HG03196 (cell line): ENCODE data around the gene CCER1.

ENCODE experiments used
- ATAC-seq: cut with Tn5 transposase; IDR thresholded peaks from one replicate; pipeline ENCODE4 v1.9.1; 2021; ENCODE audit not compliant: unreplicated experiment

Gene CCER1

DNA sequence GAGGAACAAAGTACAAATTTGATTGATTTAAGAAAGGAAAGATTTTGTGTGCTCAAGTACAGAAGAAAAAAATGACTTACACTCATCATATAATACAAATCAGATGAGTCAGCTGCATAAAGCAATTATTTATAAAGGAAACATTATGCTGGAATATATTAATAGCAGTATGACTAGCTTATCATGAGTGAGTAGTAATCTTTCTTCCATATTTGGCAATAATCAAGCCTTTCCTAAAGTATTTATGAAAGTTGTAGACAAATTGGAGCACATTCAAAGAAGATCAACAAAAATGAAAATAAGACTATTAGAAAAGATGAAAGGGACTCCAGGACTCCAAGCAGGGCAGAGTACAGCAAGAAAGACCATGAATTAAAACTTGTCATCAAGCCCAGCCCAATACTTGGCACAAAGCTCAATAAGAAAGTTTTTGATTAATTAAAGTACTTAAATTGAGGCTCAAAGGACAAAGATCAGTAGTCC, 32.8 kb downstream of the CCER1 start:
- no peak for ATAC-seq

DNA sequence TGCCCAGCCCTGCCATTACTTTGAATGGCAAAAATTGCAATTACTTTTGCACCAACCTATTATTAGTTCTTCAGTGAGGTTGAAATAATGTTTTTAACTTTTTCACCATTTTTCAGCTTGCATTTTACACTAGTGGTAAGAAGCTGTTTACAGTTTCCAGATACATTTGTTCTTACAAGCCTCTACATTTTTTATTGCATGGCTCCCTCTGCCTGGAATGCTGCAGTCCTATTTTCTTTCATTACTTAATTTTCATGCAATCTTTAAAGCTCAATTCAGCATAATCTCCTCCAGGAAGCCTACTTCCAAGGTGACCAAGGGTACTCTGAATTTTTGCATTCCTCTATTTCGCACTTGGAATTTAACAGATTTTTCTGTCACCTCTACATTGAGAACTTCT, 33.4 kb downstream of the CCER1 start:
- no peak for ATAC-seq

DNA sequence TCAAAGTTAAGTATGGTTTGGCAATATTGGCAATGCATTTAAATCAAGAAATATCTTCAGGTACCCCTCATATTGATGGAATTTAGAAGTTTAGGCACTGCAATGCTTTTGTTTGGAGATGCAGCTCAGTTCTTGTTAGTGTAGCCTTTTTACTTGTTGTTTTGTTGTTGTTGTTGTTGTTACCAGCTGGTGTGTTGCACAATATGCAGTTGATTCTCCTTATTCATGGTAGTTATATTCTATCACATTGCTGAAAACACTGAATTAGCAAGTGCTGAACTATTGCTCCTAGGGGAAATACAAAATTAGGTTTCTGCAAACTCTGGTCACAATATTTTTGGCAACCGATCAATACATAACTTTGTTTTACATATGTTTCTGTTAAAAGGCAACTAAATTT, 34.8 kb downstream of the CCER1 start:
- no peak for ATAC-seq

GRCh38 chr12:90917431-90917830, 37.5 kb downstream of the CCER1 start:
- no peak for ATAC-seq

DNA sequence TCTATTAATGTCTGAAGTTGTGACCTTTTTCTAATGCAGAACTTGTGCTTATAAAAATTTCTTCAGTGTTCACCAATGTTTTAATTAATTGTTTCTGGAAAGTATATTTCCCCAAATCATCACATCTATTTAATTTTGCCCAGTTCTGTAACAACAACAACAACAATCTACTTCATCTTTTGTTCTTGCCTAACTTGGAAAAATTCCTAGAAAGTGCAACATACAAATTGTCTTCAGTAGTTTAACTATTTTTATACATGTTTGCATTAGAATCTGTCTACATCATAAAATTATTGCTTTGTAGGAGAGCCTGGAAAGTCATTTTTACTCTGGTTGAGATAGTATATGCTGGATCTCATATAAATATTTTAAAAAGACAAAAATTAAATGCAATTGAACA, 38.5 kb downstream of the CCER1 start:
- ATAC-seq: no peak

DNA sequence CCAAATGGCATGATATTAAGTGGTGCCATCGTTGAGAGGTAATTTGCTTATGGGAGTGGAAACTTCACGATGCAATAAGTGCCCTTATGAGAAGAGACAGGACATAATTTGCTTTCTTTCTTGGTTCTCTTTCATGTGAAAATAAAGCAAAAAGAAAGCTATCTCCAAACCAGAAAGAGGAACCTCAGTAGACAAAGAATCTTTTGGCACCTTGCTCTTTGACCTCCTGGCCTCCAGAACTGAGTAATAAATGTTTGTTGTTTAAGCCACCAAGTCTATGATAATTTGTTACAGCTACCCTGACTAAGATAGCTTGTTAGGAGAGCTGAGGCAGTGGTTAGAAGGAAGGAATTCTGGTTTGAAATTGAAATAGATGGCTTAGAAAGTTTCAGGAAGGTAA, 39.6 kb downstream of the CCER1 start:
- ATAC-seq: no peak

DNA sequence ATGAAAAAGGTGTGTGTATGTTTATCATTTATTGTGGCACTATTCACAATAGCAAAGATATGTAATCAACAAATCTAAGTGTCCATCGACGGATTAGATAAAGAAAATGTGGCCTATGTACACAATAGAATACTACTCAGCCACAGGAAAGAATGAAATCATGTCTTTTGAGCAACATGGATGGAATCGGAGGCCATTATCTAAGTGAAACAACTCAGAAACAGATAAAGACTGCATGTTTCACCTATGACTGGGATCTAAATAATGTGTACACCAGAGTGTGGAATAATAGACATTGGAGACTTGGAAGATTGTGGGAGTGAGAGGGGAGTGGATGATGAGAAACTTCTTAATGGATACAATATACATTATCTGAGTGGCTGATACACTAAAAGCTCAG, 44.0 kb downstream of the CCER1 start:
- no peak for ATAC-seq

DNA sequence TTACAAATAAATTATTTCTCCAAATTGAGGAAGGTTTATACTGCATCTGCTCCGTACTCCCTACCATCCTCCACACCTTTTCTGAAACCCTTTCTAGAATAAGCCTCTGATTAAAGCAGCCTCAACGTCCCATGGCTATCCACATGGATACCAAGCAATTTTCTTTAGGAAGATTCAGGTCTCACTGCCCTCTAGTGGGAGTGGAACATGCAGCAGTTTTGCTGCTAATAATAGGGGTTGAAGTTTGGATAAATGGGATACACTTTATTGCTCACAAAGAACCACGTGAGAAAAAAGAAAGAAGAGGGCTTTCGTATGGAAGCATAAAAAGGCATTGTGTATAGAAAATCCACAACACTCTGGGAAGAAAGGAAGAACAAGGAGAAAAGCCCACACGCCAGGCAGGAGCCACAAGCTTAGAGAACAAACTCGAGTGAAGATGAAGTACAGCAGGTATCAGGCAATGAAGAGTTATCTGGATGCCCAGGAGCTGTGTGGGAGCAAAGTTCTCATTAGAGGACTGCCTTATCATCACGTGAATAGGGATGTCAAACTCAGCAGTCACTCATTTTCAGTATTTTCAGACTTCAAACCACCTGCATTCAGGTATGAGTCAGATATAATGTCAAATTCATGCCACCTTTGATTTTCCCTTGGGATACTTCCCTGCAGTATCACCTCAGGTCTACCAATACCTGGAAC, 45.8 kb downstream of the CCER1 start:
- no peak for ATAC-seq

GRCh38 chr12:90908465-90908864, 46.5 kb downstream of the CCER1 start:
- ATAC-seq: no peak

DNA sequence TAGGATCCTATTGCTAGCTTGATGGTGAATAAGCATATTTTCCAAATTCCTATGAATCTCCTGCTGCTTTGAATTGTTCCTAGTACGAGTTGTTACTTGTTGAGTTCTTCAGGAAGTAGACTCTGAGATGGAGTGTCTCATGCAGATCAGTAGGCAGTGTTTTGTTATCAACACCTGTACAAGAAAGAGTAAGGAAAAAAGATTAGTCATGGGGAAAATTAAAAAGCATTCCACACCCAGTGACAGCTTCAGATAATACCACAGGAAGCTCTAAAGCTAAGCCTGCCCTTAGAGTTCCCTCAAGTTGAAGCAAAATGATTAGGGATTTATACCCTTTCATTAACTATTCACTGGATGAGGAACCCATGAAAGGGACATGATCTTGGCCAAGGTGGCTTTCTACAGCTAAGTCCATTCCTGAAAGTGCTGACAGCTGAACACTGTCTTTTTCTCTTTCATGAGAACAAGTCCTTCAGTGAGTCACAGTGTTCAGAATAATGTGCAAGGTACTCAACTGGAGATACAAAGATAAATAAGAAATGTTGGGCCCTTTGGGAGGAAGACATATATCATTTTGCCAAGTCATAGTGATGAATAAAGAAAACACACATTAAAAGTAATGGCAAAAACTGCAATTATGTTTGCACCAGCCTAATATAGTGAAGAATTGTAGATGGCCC, 49.1 kb downstream of the CCER1 start:
- ATAC-seq: no peak

DNA sequence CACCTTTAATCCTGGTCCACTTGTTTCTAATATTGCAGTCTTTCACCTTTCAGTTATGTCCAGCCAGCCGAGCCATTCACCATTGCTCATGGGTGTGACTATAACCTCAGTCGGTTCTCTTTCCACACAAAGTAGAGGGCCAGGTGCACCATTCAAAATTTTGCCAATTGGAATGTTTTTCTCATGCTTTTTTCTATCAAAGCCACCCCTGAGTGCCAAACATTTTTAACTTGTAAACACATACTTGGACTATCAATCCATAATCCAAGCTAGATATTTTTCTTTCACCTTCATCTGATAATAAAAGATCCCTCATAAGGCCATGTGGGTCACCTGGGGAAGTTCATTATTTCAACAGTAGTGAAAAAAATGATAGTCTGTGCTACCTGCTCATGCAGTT, 52.4 kb downstream of the CCER1 start:
- ATAC-seq: no peak
